Measurements from ENCODE around the gene AGMO. TPM values are rescaled to one million over a fixed set of nuclear protein-coding genes. Genes with fewer than 3 reads are reported as not detected.

Gene AGMO
- polyA plus RNA-seq, 6 donors from 2014 or later: not detected

GRCh38 chr7:15581352-15581951 is 19.6 kb upstream of the AGMO start:
- no peak for ATAC-seq (ENCODE audit: low read depth in 2 of 2)
- Mint-ChIP-seq H3K36me3 (no peaks in the 10 kb centered on the region), H3K27ac (no peak overlapping the region), H3K4me3 (no peak overlapping the region), H3K27me3 (no peaks in the 10 kb centered on the region), H3K9me3 (peaks cover 2 to 15% (median 11%) of the 10 kb centered on the region in 7 donors), H3K4me1 (no peaks in the 10 kb centered on the region)
- DNase-seq: no peak

GRCh38 chr7:15580604-15581351 is 19.0 kb upstream of the AGMO start:
- ATAC-seq (ENCODE audit: low read depth in 2 of 2) (no peak), DNase-seq (no peak)
- no peaks in the 10 kb centered on the region for H3K4me1 Mint-ChIP-seq
- H3K4me3 Mint-ChIP-seq: no peak overlapping the region
- H3K9me3 Mint-ChIP-seq: peaks cover 2 to 15% (median 11%) of the 10 kb centered on the region in 7 donors
- H3K27ac Mint-ChIP-seq: no peak overlapping the region
- H3K36me3 Mint-ChIP-seq: no peaks in the 10 kb centered on the region
- H3K27me3 Mint-ChIP-seq: no peaks in the 10 kb centered on the region

GRCh38 chr7:15577600-15577999 is 15.8 kb upstream of the AGMO start:
- H3K4me3 Mint-ChIP-seq: no peak overlapping the region
- no peaks in the 10 kb centered on the region for H3K36me3 Mint-ChIP-seq
- no peak for DNase-seq
- ATAC-seq (ENCODE audit: low read depth in 2 of 2): no peak
- no peak overlapping the region for H3K27ac Mint-ChIP-seq
- peaks cover 0 to 13% (median 4%) of the 10 kb centered on the region in 7 donors for H3K9me3 Mint-ChIP-seq
- no peaks in the 10 kb centered on the region for H3K4me1 Mint-ChIP-seq
- no peaks in the 10 kb centered on the region for H3K27me3 Mint-ChIP-seq

GRCh38 chr7:15571301-15571878 is 9.6 kb upstream of the AGMO start:
- no peak overlapping the region for H3K27ac Mint-ChIP-seq
- H3K4me3 Mint-ChIP-seq: no peak overlapping the region
- ATAC-seq (ENCODE audit: low read depth in 2 of 2) (no peak), DNase-seq (no peak)
- peaks cover 0 to 12% (median 2%) of the 10 kb centered on the region in 7 donors for H3K9me3 Mint-ChIP-seq
- no peaks in the 10 kb centered on the region for H3K36me3 Mint-ChIP-seq
- no peaks in the 10 kb centered on the region for H3K4me1 Mint-ChIP-seq
- H3K27me3 Mint-ChIP-seq: no peaks in the 10 kb centered on the region

GRCh38 chr7:15567652-15568051 is 5.8 kb upstream of the AGMO start:
- ATAC-seq (ENCODE audit: low read depth in 2 of 2) (no peak), DNase-seq (no peak)
- Mint-ChIP-seq H3K9me3 (peaks cover 0 to 5% (median 2%) of the 10 kb centered on the region in 7 donors), H3K4me1 (no peaks in the 10 kb centered on the region), H3K27me3 (no peaks in the 10 kb centered on the region), H3K36me3 (no peaks in the 10 kb centered on the region), H3K27ac (no peak overlapping the region), H3K4me3 (no peak overlapping the region)

- ATAC-seq (ENCODE audit: low read depth in 2 of 2): no peak
- DNase-seq: no peak
- H3K27ac Mint-ChIP-seq: no peak overlapping the region
- H3K9me3 Mint-ChIP-seq: peaks cover 0 to 5% (median 2%) of the 10 kb centered on the region in 7 donors
- no peak overlapping the region for H3K4me3 Mint-ChIP-seq
- no peaks in the 10 kb centered on the region for H3K36me3 Mint-ChIP-seq
- no peaks in the 10 kb centered on the region for H3K27me3 Mint-ChIP-seq
- H3K4me1 Mint-ChIP-seq: no peaks in the 10 kb centered on the region
Observed at GRCh38 chr7:15567036-15567435, 5.2 kb upstream of the AGMO start.

GRCh38 chr7:15566476-15566875 is 4.7 kb upstream of the AGMO start:
- Mint-ChIP-seq H3K4me1 (no peaks in the 10 kb centered on the region), H3K36me3 (no peaks in the 10 kb centered on the region), H3K4me3 (no peak overlapping the region), H3K9me3 (peaks cover 0 to 5% (median 2%) of the 10 kb centered on the region in 7 donors), H3K27ac (no peak overlapping the region), H3K27me3 (no peaks in the 10 kb centered on the region)
- ATAC-seq (ENCODE audit: low read depth in 2 of 2) (no peak), DNase-seq (no peak)

GRCh38 chr7:15560968-15561367 is 847 bp downstream of the AGMO start:
- Mint-ChIP-seq H3K4me3 (no peak overlapping the region), H3K27ac (no peak overlapping the region), H3K36me3 (no peaks in the 10 kb centered on the region), H3K9me3 (peaks cover 0 to 7% (median 0%) of the 10 kb centered on the region in 7 donors), H3K27me3 (no peaks in the 10 kb centered on the region), H3K4me1 (no peaks in the 10 kb centered on the region)
- no peak for ATAC-seq (ENCODE audit: low read depth in 2 of 2)
- DNase-seq: no peak

- H3K27ac Mint-ChIP-seq: no peak overlapping the region
- H3K4me3 Mint-ChIP-seq: no peak overlapping the region
- H3K27me3 Mint-ChIP-seq: no peaks in the 10 kb centered on the region
- DNase-seq (no peak), ATAC-seq (ENCODE audit: low read depth in 2 of 2) (no peak)
- H3K36me3 Mint-ChIP-seq: no peaks in the 10 kb centered on the region
- H3K4me1 Mint-ChIP-seq: no peaks in the 10 kb centered on the region
- H3K9me3 Mint-ChIP-seq: peaks cover 0 to 7% (median 0%) of the 10 kb centered on the region in 7 donors
Observed at GRCh38 chr7:15559416-15559928, 2.3 kb downstream of the AGMO start.

- Mint-ChIP-seq H3K4me3 (no peak overlapping the region), H3K27me3 (no peaks in the 10 kb centered on the region), H3K4me1 (no peaks in the 10 kb centered on the region), H3K27ac (no peak overlapping the region), H3K36me3 (no peaks in the 10 kb centered on the region), H3K9me3 (peaks cover 0 to 7% (median 0%) of the 10 kb centered on the region in 7 donors)
- ATAC-seq (ENCODE audit: low read depth in 2 of 2): no peak
- no peak for DNase-seq
Observed at GRCh38 chr7:15558756-15559155, 3.1 kb downstream of the AGMO start.

GRCh38 chr7:15557686-15558085 is 4.1 kb downstream of the AGMO start:
- peaks cover 0 to 7% (median 0%) of the 10 kb centered on the region in 7 donors for H3K9me3 Mint-ChIP-seq
- H3K4me1 Mint-ChIP-seq: no peaks in the 10 kb centered on the region
- H3K36me3 Mint-ChIP-seq: no peaks in the 10 kb centered on the region
- H3K4me3 Mint-ChIP-seq: no peak overlapping the region
- DNase-seq (no peak), ATAC-seq (ENCODE audit: low read depth in 2 of 2) (no peak)
- H3K27ac Mint-ChIP-seq: no peak overlapping the region
- no peaks in the 10 kb centered on the region for H3K27me3 Mint-ChIP-seq

GRCh38 chr7:15557186-15557585 is 4.6 kb downstream of the AGMO start:
- no peak overlapping the region for H3K27ac Mint-ChIP-seq
- H3K4me3 Mint-ChIP-seq: no peak overlapping the region
- no peaks in the 10 kb centered on the region for H3K4me1 Mint-ChIP-seq
- peaks cover 0 to 7% (median 0%) of the 10 kb centered on the region in 7 donors for H3K9me3 Mint-ChIP-seq
- no peaks in the 10 kb centered on the region for H3K36me3 Mint-ChIP-seq
- H3K27me3 Mint-ChIP-seq: no peaks in the 10 kb centered on the region
- ATAC-seq (ENCODE audit: low read depth in 2 of 2): no peak
- DNase-seq: no peak

- Mint-ChIP-seq H3K27ac (no peak overlapping the region), H3K27me3 (no peaks in the 10 kb centered on the region), H3K36me3 (no peaks in the 10 kb centered on the region), H3K4me3 (no peak overlapping the region), H3K4me1 (no peaks in the 10 kb centered on the region), H3K9me3 (peaks cover 0 to 7% (median 0%) of the 10 kb centered on the region in 7 donors)
- DNase-seq: no peak
- ATAC-seq (ENCODE audit: low read depth in 2 of 2): no peak
Observed at GRCh38 chr7:15556339-15557105, 5.3 kb downstream of the AGMO start.
